Activated CD8-positive, alpha-beta memory T cell treated with anti-CD3 and anti-CD28 coated beads, Interleukin-2, amount 50 U/mL, for 24 hours (primary cell): ENCODE data around the gene SPINK9.
"Not testable (repeated sequence)": the region's sequence is repeated elsewhere in the genome, so short reads cannot be mapped to it uniquely, and the experiment has no call there.

ENCODE experiments used
- DNase-seq: peaks from one replicate; pipeline ENCODE4 v3.0.0-alpha.2; 2020; ENCODE audit errors: extremely low read depth

SPINK9 gene

GRCh38 chr5:148335259-148335658 lies at the start of gene SPINK9:
TSS of gene SPINK9 (plus strand) at chr5:148335559. CDS start at chr5:148335614, 55 bp downstream.
- DNase-seq: no peak

GRCh38 chr5:148290271-148291195 lies 44.8 kb upstream of the SPINK9 start:
- no peak for DNase-seq

- no peak for DNase-seq
Measured at GRCh38 chr5:148297731-148298130, 37.6 kb upstream of the SPINK9 start.

GRCh38 chr5:148306446-148306845 lies 28.9 kb upstream of the SPINK9 start:
- DNase-seq: no peak

- DNase-seq: no peak
Measured at GRCh38 chr5:148309019-148309418, 26.3 kb upstream of the SPINK9 start.

- DNase-seq: no peak
Measured at GRCh38 chr5:148309746-148310145, 25.6 kb upstream of the SPINK9 start.

- DNase-seq: no peak
Measured at GRCh38 chr5:148311484-148311883, 23.9 kb upstream of the SPINK9 start.

GRCh38 chr5:148312153-148312552 lies 23.2 kb upstream of the SPINK9 start, which contains the start of gene SPINK7:
TSS of gene SPINK7 (plus strand) at chr5:148312423. CDS start at chr5:148312484, 61 bp downstream.
- no peak for DNase-seq

- DNase-seq: no peak
Measured at GRCh38 chr5:148314187-148314586, 21.2 kb upstream of the SPINK9 start.

GRCh38 chr5:148314731-148315130 lies 20.6 kb upstream of the SPINK9 start:
- no peak for DNase-seq

GRCh38 chr5:148320011-148320963 lies 15.1 kb upstream of the SPINK9 start:
- not testable (repeated sequence) for DNase-seq

- no peak for DNase-seq
Measured at GRCh38 chr5:148333262-148333849, 2.0 kb upstream of the SPINK9 start.

GRCh38 chr5:148336704-148337435 lies 1.5 kb downstream of the SPINK9 start:
- no peak for DNase-seq

GRCh38 chr5:148342371-148343045 lies 7.1 kb downstream of the SPINK9 start:
- DNase-seq: no peak

GRCh38 chr5:148343046-148343407 lies 7.7 kb downstream of the SPINK9 start:
- no peak for DNase-seq

- DNase-seq: no peak
Measured at GRCh38 chr5:148343603-148344487, 8.5 kb downstream of the SPINK9 start.

GRCh38 chr5:148347706-148348105 lies 12.3 kb downstream of the SPINK9 start:
- no peak for DNase-seq

GRCh38 chr5:148352696-148353095 lies 17.3 kb downstream of the SPINK9 start:
- no peak for DNase-seq

- no peak for DNase-seq
Measured at GRCh38 chr5:148353634-148354033, 18.3 kb downstream of the SPINK9 start.

- no peak for DNase-seq
Measured at GRCh38 chr5:148364343-148364742, 29.0 kb downstream of the SPINK9 start.
